IPS-20b (cell line): ENCODE results near the gene REPS1.
"Not testable (repeated sequence)": the region's sequence is repeated elsewhere in the genome, so short reads cannot be mapped to it uniquely, and the experiment has no call there.

Experiments used
- H3K27ac ChIP-seq: one replicate; pipeline ENCODE4 v1.5.1; 2013; ENCODE audit warnings: low read length
- H3K27me3 ChIP-seq: 2 replicates; pipeline ENCODE4 v1.6.1; 2013; ENCODE audit warnings: mild to moderate bottlenecking, low read length, inconsistent platforms; ENCODE audit not compliant: insufficient read depth
- H3K36me3 ChIP-seq: 2 replicates; pipeline ENCODE4 v1.6.1; 2013; ENCODE audit warnings: low read depth, mild to moderate bottlenecking, inconsistent platforms, low read length, moderate library complexity; ENCODE audit not compliant: insufficient read depth
- H3K4me1 ChIP-seq: 2 replicates; pipeline ENCODE4 v1.6.1; 2013; ENCODE audit warnings: mild to moderate bottlenecking, control low read depth, inconsistent platforms, low read length, moderate library complexity; ENCODE audit not compliant: insufficient read depth
- H3K4me3 ChIP-seq: 2 replicates; pipeline ENCODE4 v1.5.1; 2013; ENCODE audit warnings: mild to moderate bottlenecking, low read length, inconsistent platforms
- H3K9ac ChIP-seq: 2 replicates; pipeline ENCODE4 v1.6.1; 2013; ENCODE audit warnings: low read depth, mild to moderate bottlenecking, inconsistent platforms, low read length, moderate library complexity
- H3K9me3 ChIP-seq: 2 replicates; pipeline ENCODE4 v1.6.1; 2013; ENCODE audit warnings: mild to moderate bottlenecking, low read depth, low read length, inconsistent platforms; ENCODE audit not compliant: insufficient read depth

REPS1 gene

GRCh38 chr6:138999949-139000725, 12.1 kb upstream of the REPS1 start:
- Histone ChIP-seq H3K36me3 (no peaks in the 10 kb centered on the region), H3K9ac (no peak overlapping the region), H3K27ac (no peak overlapping the region), H3K4me3 (no peak overlapping the region), H3K9me3 (no peaks in the 10 kb centered on the region), H3K4me1 (peaks cover 4% of the 10 kb centered on the region; the same call in 1 of the 2 replicates), H3K27me3 (no peaks in the 10 kb centered on the region)

GRCh38 chr6:138997136-138997535, 9.1 kb upstream of the REPS1 start:
- Histone ChIP-seq H3K4me3 (no peak overlapping the region), H3K4me1 (peaks cover 15% of the 10 kb centered on the region), H3K9me3 (no peaks in the 10 kb centered on the region), H3K9ac (no peak overlapping the region), H3K36me3 (no peaks in the 10 kb centered on the region), H3K27ac (no peak overlapping the region), H3K27me3 (no peaks in the 10 kb centered on the region)

- no peak overlapping the region for H3K9ac ChIP-seq
- peaks cover 15% of the 10 kb centered on the region for H3K4me1 ChIP-seq
- no peaks in the 10 kb centered on the region for H3K27me3 ChIP-seq
- no peaks in the 10 kb centered on the region for H3K9me3 ChIP-seq
- H3K4me3 ChIP-seq: no peak overlapping the region
- H3K36me3 ChIP-seq: no peaks in the 10 kb centered on the region
- no peak overlapping the region for H3K27ac ChIP-seq
These were observed 8.5 kb upstream of the REPS1 start for GRCh38 chr6:138996524-138996923.

GRCh38 chr6:138993410-138993809, 5.4 kb upstream of the REPS1 start:
- peaks cover 18% of the 10 kb centered on the region for H3K4me1 ChIP-seq
- not testable (repeated sequence) for H3K27me3 ChIP-seq, H3K4me3 ChIP-seq, H3K36me3 ChIP-seq, H3K27ac ChIP-seq, H3K9me3 ChIP-seq
- 0 out of 2 replicates have a peak overlapping the region, but pooled peaks have one; percentile 11 for H3K9ac ChIP-seq

GRCh38 chr6:138992965-138993364, 4.9 kb upstream of the REPS1 start:
- 0 out of 2 replicates have a peak overlapping the region, but pooled peaks have one; percentile 11 for H3K9ac ChIP-seq
- not testable (repeated sequence) for H3K27me3 ChIP-seq, H3K9me3 ChIP-seq, H3K4me3 ChIP-seq, H3K36me3 ChIP-seq, H3K27ac ChIP-seq
- H3K4me1 ChIP-seq: peaks cover 18% of the 10 kb centered on the region

- Histone ChIP-seq H3K4me3 (no peak overlapping the region), H3K9ac (no peak overlapping the region), H3K9me3 (no peaks in the 10 kb centered on the region), H3K4me1 (peaks cover 18% of the 10 kb centered on the region), H3K27me3 (no peaks in the 10 kb centered on the region), H3K27ac (no peak overlapping the region), H3K36me3 (no peaks in the 10 kb centered on the region)
These were observed 3.2 kb upstream of the REPS1 start for GRCh38 chr6:138991206-138991605.

GRCh38 chr6:138989098-138989983, 1.3 kb upstream of the REPS1 start:
- Histone ChIP-seq H3K4me1 (peaks cover 30% of the 10 kb centered on the region), H3K27me3 (no peaks in the 10 kb centered on the region), H3K36me3 (no peaks in the 10 kb centered on the region), H3K9ac (no peak overlapping the region), H3K27ac (no peak overlapping the region), H3K9me3 (no peaks in the 10 kb centered on the region), H3K4me3 (no peak overlapping the region)

GRCh38 chr6:138988469-138988834, 399 bp upstream of the REPS1 start:
- Histone ChIP-seq H3K9me3 (no peaks in the 10 kb centered on the region), H3K9ac (peak overlapping the region; percentile 71; the same call in 1 of the 2 replicates), H3K27ac (no peak overlapping the region), H3K4me3 (peak overlapping the region; percentile 96), H3K27me3 (no peaks in the 10 kb centered on the region), H3K36me3 (no peaks in the 10 kb centered on the region), H3K4me1 (peaks cover 25% of the 10 kb centered on the region)

GRCh38 chr6:138987080-138987642, 892 bp downstream of the REPS1 start:
- Histone ChIP-seq H3K9ac (peak overlapping the region; percentile 84), H3K4me1 (peaks cover 21% of the 10 kb centered on the region), H3K27me3 (no peaks in the 10 kb centered on the region), H3K27ac (peak overlapping the region; percentile 43), H3K9me3 (no peaks in the 10 kb centered on the region), H3K4me3 (peak overlapping the region; percentile 96), H3K36me3 (no peaks in the 10 kb centered on the region)

- peaks cover 21% of the 10 kb centered on the region for H3K4me1 ChIP-seq
- H3K9ac ChIP-seq: peak overlapping the region; percentile 84
- H3K36me3 ChIP-seq: no peaks in the 10 kb centered on the region
- H3K27me3 ChIP-seq: no peaks in the 10 kb centered on the region
- peak overlapping the region; percentile 43 for H3K27ac ChIP-seq
- H3K9me3 ChIP-seq: no peaks in the 10 kb centered on the region
- peak overlapping the region; percentile 96 for H3K4me3 ChIP-seq
These were observed 1.5 kb downstream of the REPS1 start for GRCh38 chr6:138986578-138986977.

- H3K9me3 ChIP-seq: no peaks in the 10 kb centered on the region
- no peak overlapping the region for H3K27ac ChIP-seq
- no peaks in the 10 kb centered on the region for H3K36me3 ChIP-seq
- peaks cover 50% of the 10 kb centered on the region for H3K4me1 ChIP-seq
- no peak overlapping the region for H3K9ac ChIP-seq
- H3K4me3 ChIP-seq: no peak overlapping the region
- H3K27me3 ChIP-seq: no peaks in the 10 kb centered on the region
These were observed 6.6 kb downstream of the REPS1 start for GRCh38 chr6:138981416-138981815.
